HG03460 (cell line): ENCODE data around the gene MEI1.
A peak's percentile ranks its signal among the peaks of the same experiment; 100 is the strongest.

Experiments
- ATAC-seq: cut with Tn5 transposase; IDR thresholded peaks from one replicate; pipeline ENCODE4 v1.9.1; 2021; ENCODE audit not compliant: unreplicated experiment

MEI1 gene

GRCh38 chr22:41742918-41743317 lies 43.6 kb downstream of the MEI1 start:
- ATAC-seq, result no peak

- no peak for ATAC-seq
These were observed 46.7 kb downstream of the MEI1 start for GRCh38 chr22:41745968-41746367.

GRCh38 chr22:41746567-41747400 lies 47.5 kb downstream of the MEI1 start:
- ATAC-seq, result peak; percentile 87

GRCh38 chr22:41752011-41752970 lies 53.0 kb downstream of the MEI1 start:
- ATAC-seq, result no peak

DNA sequence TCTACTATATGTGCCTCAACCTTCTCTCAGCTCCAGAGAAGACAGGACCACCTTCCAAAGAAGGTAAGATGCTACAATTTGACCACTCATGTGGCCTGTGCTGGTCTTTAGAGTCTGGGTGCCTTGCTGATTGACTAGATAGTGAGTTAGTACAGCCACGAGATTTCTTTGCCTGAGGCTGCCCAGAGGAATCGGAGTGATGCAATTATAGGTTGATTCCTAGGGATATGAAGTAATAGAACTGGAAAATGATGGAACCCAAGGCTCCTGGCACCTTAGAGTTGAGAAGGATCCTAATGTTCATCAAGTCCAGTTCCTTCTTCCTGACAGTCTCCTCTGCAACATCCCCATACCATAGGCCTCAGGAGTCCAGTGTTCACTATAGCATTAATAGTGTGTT lies 54.7 kb downstream of the MEI1 start:
- ATAC-seq, result no peak

- no peak for ATAC-seq
These were observed 58.2 kb downstream of the MEI1 start for GRCh38 chr22:41757502-41757901.

DNA sequence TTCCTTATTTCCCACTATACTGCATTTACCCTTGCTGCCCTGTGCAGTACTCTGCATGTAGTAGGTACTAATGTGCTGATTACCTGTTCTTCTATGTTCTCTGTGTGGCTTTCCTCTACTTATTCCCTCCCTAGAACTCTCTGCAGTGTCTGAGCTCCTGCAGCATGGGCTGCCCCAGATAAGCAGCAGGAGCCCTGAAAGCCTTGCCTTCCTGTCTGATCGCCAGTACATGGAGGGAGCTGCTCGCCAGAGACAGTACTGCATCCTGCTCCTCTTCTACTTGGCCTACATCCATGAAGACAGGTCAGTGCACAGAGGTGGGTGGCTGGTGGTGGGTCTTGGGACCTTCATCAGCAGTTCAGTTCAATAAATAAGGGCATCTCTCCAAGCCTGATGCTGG lies 58.9 kb downstream of the MEI1 start:
- ATAC-seq, result no peak

DNA sequence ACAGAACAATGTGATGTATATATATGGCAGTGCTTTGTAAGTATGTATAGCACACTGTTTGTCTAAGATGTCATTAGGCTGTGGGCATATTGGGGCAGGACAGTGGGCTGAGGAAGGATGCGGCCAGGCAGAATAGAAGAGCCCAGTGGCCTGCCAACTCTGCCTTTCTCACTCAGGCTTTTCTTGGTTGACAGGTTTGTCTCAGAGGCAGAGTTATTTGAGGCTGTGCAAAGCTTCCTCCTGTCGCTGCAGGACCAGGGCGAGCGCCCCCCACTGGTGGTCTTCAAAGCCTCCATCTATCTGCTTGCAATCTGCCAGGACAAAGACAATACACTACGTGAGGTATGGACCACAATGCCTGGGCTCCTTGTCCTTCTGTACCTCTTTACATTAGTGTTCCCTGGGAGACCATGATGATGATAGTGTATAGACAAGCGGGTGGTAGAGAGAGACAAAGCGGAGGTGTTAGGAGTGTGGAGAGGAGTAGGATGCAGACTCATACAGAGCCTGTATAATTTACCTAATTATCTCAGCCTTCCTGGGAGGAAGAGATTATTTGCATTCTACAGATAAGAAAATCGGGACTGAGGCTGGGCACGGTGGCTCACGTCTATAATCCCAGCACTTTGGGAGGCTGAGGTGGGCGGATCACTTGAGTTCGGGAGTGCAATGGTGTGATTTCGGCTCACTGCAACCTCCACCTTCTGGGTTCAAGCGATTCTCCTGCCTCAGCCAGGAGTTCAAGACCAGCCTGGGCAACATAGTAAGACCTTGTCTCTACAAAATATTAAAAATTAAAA lies 63.9 kb downstream of the MEI1 start:
- no peak for ATAC-seq

GRCh38 chr22:41766476-41766875 lies 67.2 kb downstream of the MEI1 start:
- ATAC-seq, result no peak

DNA sequence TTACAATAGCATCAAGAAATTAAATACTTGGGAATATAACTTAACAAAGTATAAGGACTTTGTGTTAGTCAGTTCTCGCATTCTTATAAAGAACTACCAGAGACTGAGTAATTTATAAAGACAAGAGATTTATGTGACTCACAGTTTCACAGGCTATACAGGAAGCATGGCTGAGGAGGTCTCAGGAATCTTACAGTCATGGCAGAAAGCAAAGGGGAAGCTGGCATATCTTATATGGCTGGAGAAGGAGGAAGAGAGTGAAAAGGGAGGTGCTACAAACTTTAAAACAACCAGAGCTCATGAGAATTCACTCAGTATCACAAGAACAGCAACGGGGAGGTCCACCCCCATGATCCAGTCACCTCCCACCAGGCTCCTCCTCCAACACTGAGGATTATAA lies 69.1 kb downstream of the MEI1 start:
- ATAC-seq, result no peak

DNA sequence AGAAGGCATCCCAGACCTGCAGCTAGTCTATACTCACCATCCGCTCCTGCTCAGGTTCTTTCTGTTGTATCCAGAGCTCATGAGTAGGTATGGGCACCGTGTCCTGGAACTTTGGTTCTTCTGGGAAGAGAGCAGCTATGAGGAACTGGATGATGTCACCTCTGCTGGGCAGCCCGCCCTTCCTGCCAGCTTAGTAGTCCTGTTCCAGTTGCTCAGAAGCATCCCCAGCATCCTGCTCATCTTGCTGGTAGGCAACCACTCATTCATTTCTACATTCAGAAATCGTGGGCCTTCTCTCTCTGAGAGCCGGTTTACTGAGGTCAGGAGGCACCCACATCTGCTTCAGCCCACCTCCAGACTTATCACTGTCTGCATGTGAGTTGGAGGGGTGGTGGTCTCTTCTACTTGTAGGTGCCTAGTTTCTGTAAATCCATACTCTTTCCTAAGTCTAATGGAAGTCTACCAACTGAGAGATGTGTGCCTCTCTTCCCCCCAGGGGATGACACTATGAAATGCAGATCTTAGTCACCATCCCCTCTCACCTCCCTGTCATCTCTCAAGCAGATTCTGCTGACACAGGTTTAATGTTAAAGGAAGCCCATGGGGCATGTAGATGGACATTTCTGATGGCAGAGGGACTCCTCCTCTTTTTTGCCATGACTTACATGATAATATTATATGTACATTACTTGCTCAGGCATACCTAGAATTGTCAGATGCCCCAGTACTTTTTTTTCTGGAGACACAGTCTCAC lies 71.6 kb downstream of the MEI1 start:
- ATAC-seq, result no peak

DNA sequence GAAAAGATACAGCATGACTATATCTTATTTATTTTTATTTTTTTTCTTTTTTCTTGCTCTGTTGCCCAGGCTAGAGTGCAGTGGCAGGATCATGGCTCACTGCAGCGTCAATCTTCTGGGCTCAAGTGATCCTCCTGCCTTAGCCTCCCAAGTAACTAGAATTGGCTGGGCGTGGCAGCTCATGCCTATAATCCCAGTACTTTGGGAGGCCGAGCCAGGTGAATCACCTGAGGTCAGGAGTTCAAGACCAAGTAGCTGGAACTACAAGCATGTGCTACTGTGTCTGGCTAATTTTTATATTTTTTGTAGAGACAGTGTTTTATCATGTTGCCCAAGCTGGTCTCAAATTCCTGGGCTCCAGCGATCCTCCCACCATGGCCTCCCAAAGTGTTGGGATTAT lies 72.9 kb downstream of the MEI1 start:
- ATAC-seq, result no peak

DNA sequence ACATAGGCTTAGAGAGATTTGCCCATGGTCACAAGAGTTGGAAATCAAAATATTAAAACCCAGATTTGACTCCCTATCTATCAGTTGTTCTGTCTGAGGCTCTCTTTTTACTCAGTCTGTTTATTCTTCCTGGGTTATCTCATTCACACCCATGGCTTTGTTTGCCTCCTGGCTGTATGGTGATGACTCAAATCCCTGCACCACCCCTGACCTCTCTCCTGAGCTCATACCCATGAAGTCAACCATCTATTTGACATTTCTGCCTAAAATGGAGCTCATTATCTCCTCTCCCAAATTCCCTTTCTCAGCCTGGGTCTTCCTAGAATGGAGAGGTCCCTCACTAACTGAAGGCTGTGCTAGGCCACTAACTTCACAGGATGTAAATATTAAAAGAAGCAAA lies 73.3 kb downstream of the MEI1 start:
- ATAC-seq, result no peak

GRCh38 chr22:41775338-41775737 lies 76.0 kb downstream of the MEI1 start:
- no peak for ATAC-seq

DNA sequence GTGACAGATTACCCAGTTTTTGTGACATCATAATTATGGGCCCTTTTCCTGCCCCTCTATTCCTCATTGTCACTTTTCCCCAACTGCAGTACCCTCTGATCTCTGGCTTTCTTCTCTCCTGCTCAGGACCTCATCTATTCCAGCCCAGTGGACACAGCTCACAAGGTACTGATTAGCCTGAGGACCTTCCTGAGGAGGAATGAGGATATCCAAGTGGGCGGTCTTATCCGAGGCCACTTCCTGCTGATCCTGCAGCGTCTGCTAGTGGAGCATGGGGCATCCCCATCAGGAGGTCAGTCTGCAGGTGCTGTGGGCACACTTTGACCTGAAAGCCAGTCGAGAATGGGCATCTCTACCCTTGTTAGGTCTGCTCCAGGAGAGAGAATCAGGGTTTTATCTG lies 76.7 kb downstream of the MEI1 start:
- no peak for ATAC-seq

- ATAC-seq, result no peak
These were observed 77.1 kb downstream of the MEI1 start for GRCh38 chr22:41776381-41776780.

DNA sequence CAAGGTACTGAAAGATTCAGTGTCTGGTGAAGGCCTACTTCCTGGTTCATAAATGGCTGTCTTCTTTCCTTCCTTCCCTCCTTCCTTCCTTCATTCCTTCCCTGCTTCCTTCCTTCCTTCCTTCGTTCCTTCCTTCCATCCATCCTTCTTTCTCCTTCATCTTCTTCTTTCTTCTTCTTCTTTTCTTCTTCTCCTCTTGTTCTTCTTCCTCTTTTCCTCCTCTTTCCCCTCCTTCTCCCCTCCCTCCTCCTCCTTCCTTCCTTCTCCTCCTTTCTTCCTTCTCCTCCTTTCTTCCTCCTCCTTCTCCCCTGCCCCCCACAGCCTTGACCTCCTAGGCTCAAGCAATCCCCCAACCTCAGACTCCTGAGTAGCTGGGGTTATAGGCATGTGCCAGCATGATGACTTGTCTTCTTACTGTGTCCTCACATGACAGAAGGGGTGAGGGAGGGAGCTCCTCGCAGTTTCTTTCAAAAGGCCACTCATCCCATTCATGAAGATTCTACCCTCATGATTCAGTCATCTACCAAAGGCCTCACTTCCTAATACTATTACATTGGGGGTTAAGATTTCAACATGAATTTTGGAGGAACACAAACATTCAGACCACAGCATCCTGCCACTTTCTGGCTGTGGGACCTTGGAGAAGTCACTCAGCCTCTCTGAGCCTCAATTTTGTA lies 78.6 kb downstream of the MEI1 start:
- ATAC-seq, result no peak

DNA sequence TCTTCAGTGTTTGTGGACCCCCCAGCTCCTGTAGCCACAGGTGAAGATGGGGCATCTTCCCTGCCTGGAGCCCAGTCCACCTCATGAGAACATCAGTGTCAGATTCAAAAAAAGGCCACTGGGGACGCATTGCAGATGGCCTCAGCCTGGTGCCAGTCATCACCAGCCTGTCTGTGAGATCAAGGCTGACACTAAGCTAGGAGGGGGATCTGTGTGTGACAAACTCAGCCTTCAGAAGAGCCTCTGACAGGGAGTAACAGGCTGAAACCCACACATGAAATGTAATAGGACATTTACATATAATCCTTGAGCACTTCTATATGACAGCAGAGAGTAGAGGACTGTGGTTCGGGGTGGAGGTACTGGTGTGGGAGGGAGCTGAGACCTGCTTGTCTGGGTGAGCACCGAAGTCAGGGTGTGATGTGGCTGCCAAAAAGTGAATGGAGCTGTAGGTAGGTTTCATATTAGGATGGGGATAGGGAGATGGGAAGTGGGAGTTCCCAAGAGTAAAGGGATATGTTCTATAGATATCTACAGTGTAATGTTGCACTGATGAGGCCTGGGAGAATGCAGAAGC lies 80.7 kb downstream of the MEI1 start:
- ATAC-seq, result no peak

DNA sequence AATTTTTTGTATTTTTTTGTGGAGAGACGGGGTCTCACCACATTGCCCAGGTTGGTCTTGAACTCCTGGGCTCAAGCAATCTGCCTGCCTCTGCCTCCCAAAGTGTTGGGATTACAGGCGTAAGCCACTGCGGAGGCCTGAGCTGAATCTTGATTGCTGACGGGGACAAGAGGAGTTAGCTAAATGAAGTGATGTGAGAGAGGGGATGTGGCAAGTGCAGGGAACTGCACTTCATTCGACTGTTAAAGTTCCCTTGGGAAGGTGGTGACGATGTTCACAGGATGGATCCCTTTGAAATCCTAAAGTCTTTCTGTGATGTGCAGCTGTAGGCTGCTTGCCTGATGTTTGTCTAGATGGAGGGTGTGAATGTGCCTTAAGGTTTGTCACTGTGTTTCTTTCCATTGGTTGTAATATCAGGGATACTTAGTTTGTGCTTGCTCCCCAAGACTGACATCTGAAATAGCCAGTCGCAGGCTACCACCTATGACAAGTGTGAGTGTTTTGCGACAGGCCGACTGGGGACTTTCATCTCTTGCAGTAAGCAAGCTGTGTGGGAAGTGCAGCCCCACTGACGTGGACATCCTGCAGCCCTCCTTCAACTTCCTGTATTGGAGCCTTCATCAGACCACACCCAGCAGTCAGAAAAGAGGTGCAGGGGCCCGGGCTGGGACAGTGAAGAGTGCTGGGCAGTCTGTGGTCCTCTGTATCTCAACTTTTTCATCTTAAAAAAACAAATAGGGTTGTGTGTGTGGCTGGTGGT lies 81.6 kb downstream of the MEI1 start:
- peak; percentile 75 for ATAC-seq
